HG02973 (cell line): ENCODE data around the gene SOX18.
"Not testable (repeated sequence)": the region's sequence is repeated elsewhere in the genome, so short reads cannot be mapped to it uniquely, and the experiment has no call there.

ENCODE experiments used
- ATAC-seq: cut with Tn5 transposase; IDR thresholded peaks from one replicate; pipeline ENCODE4 v1.9.1; 2021; ENCODE audit warnings: moderate library complexity; ENCODE audit not compliant: unreplicated experiment

Gene SOX18

DNA sequence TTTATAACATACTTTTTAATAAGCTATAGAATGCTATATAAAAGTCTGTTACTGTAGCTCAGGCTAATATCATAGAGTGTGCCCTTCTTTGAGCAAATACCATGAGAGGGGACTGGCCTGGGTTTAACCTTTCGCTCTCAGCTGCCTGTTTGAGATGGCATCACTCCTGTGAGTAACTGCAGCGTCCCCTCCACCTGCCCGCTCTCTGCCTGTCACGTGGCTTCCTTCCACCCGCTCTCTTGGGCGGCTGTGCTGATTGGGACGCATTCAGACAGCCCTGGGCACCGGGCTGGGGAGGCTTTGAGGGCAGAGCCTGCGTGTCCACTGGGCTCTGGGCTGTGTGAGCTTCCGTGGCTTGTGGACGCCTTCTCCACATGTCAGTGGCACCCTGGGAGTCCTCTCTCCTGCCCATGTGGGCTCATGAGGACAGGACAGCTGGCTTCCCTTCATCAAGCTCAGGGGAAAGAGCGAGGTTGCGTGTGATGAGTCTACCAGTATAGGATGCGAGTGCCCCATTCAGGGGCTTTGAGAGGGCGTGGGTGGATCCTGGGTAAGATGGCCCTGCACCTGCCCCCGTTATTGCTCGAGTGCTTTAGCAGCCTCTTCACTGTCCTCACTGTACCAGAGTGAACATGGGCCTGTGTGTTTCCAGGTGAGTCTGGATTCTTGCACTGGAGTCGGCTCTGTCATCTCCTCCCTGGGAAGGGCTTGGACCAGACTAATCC, 24.2 kb downstream of the SOX18 start:
- ATAC-seq = no peak

DNA sequence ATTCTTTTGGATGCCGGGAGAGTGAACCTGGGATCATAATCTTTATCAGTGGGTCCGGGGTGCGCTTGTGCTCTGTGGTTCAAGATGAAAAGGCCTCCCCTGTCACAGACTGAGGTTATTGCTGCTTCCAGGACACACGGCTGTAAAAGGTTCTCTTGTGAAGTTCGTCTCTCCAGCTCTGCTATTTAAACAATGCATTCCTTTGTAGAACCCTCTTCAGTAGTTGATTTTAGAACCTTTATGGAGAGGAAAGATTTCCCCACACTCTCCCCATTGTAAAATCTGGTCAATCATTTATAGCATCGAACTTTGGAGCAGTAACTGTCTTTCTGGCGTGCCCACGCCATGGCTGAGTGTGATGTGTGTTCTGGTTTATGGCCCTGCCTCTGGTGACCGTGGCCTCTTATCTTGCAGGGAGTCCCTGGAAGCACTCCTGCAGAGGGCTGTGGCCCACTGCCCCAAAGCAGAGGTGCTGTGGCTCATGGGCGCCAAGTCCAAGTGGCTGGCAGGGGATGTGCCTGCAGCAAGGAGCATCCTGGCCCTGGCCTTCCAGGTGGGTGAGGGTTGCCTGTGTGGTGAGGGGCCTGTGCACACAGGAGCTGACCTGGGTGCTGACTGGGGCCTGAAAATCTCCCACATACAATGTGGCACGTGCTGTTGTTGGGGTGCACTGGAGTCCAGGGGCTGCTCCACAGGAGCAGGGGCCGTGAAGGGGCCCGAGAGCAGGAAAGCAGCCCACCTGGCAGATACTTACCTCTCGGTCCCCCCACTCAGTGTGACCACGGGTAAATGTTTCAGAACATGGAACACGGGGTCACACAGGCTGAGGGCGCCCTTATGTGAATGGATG, 25.1 kb downstream of the SOX18 start:
- no peak for ATAC-seq

- no peak for ATAC-seq
Measured at GRCh38 chr20:64023361-64024140, 25.9 kb downstream of the SOX18 start.

GRCh38 chr20:64022671-64023360, 26.6 kb downstream of the SOX18 start:
- no peak for ATAC-seq

- ATAC-seq = no peak
Measured at GRCh38 chr20:64021124-64021975, 28.1 kb downstream of the SOX18 start.

- no peak for ATAC-seq
Measured at GRCh38 chr20:64015635-64016034, 33.8 kb downstream of the SOX18 start.

- not testable (repeated sequence) for ATAC-seq
Measured at GRCh38 chr20:64012385-64013154, 36.9 kb downstream of the SOX18 start.

- no peak for ATAC-seq
Measured at GRCh38 chr20:64011366-64011779, 38.1 kb downstream of the SOX18 start.

- no peak for ATAC-seq
Measured at GRCh38 chr20:64010711-64011237, 38.7 kb downstream of the SOX18 start.

GRCh38 chr20:64009811-64010387, 39.5 kb downstream of the SOX18 start:
- no peak for ATAC-seq

DNA sequence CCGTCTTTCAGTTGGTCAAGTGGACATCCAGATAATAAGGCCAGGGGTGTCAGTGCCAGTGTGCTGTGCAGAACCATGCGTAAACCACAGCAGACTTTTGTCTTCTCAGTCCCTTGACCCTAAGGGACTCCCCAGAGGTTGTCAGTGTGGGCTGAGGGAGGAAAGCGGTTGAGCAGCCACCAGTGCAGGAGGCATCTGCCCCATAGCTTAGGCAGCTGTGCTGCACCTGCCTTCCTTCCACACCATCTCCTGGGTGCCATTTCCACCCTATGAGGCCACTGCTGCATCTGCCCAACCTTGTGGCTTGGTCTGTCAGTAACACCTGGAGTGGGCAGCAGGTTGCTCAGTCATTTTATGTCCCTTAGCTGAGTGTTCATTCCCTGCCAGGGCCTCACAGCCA, 42.5 kb downstream of the SOX18 start:
- ATAC-seq = no peak

- ATAC-seq = no peak
Measured at GRCh38 chr20:64006490-64006889, 42.9 kb downstream of the SOX18 start.

DNA sequence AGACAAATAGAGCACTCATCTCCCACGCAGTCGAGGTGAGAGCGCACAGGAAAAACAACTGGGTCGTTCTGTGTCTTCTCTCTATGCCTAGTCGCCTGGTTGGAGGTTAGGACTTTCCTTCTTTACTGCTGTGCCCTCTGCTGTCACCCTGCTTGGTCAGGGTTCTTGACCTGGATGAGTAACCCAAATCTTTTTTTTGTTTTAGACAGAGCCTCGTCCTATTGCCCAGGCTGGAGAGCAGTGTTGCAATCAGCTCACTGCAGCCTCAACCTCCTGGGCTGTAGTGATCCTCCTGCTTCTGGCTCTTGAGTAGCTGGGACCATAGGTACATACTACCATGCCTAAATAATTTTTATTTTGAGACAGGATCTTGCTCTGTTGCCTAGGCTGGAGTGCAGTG, 44.0 kb downstream of the SOX18 start:
- no peak for ATAC-seq

DNA sequence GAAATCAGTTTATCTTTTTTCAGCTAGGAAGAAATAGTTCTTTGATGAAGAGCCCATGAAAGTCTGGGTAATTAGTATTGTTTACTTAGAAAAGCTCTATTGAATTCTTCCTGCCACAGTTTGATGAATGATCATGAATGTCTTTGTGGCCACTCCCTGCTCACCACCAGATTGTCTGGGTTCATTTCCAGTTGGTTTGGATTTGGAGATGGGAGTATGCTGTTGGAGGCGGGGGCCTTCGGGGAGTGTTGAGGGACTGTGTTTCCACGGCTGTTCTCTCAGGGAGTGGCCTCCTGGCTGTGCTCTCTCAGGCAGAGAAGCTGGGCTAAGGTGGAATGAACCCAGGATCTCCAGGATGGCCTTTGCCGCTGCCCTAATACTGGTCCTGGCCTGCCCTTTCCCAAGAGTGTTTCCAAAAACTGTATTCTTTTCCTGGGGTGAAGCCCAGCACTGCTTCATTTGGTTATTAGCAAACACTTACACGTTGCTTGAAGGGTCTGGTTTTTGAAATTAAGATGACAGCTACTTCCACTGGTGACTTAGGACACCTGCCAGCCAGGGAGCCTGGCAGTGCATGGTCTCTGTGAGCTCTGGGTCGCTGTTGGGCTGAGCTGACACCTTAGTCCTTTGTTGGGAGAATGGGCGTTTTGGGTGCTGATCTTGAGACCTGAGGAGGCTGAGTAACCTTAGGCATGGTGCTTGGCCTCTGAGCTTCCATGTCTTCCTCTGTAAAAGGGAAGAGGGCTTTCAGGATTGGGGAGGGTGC, 45.3 kb downstream of the SOX18 start:
- no peak for ATAC-seq

- ATAC-seq = no peak
Measured at GRCh38 chr20:64001607-64002011, 47.8 kb downstream of the SOX18 start.

DNA sequence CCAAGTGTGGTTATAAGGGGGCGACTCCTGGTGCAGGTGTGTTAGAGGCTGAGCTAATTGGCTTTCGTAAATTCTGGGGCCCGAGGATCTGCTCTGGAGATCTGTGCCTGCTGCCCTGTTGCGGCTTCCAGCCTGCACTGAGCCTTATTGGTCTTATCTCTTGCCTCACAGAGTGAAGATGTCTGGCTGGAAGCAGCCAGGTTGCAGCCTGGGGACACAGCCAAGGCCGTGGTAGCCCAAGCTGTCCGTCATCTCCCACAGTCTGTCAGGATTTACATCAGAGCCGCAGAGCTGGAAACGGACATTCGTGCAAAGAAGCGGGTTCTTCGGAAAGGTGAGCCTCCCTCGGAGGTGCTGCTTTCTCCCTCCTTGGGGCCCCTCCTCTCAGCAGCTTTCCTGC, 48.5 kb downstream of the SOX18 start:
- no peak for ATAC-seq
